ENCODE measurements around the gene TMEM151B. TPM values are rescaled to one million over a fixed set of nuclear protein-coding genes. Genes with fewer than 3 reads are reported as not detected.
A peak's percentile ranks its signal among the peaks of the same experiment; 100 is the strongest.

Gene TMEM151B
- total and polyA plus RNA-seq, 2 of the 13 experiments (the other 11 are each of a cell fraction or from before 2014, with no cell fraction given): not detected

GRCh38 chr6:44223319-44224028 lies 46.8 kb upstream of the TMEM151B start, which contains the start of gene SLC29A1 (continued):
- TF ChIP-seq ZBTB26 (CRISPR knock-in tag; IDR thresholded peaks at IDR 0.05; ENCODE audit: borderline replicate concordance) (no peak), CBFB (CRISPR knock-in tag; IDR thresholded peaks at IDR 0.05) (peak; percentile 84), PBX3 (CRISPR knock-in tag; IDR thresholded peaks at IDR 0.05; ENCODE audit: borderline replicate concordance) (0 out of 2 replicates have a peak, but pooled peaks have one; percentile 29), MYC (CRISPR knock-in tag; IDR thresholded peaks at IDR 0.05; ENCODE audit: borderline replicate concordance) (peak; percentile 97), NFIC (IDR thresholded peaks at IDR 0.05; ENCODE audit: low read length) (no peak), RXRB (CRISPR knock-in tag; IDR thresholded peaks at IDR 0.05; ENCODE audit: borderline replicate concordance) (no peak; the same call in 1 of the 2 replicates), BCL3 (CRISPR knock-in tag; IDR thresholded peaks at IDR 0.05) (peak; percentile 81; the same call in 1 of the 2 replicates), ZNF350 (CRISPR knock-in tag; IDR thresholded peaks at IDR 0.05; ENCODE audit: borderline replicate concordance, low read depth) (no peak), GLI4 (CRISPR knock-in tag; IDR thresholded peaks at IDR 0.05; ENCODE audit: borderline replicate concordance) (no peak), ZNF512 (CRISPR knock-in tag; IDR thresholded peaks at IDR 0.05) (no peak; the same call in 1 of the 2 replicates), ZNF569 (CRISPR knock-in tag; IDR thresholded peaks at IDR 0.05; ENCODE audit: borderline replicate concordance) (no peak), ZNF839 (CRISPR knock-in tag; IDR thresholded peaks at IDR 0.05; ENCODE audit: borderline replicate concordance) (no peak; the same call in 1 of the 2 replicates), CREM (IDR thresholded peaks at IDR 0.05) (no peak), CREM (CRISPR knock-in tag; IDR thresholded peaks at IDR 0.05) (no peak), SUZ12 (IDR thresholded peaks at IDR 0.05; ENCODE audit: low read depth, low read length) (no peak), ZFY (CRISPR knock-in tag; IDR thresholded peaks at IDR 0.05) (peak; percentile 87), ZNF747 (CRISPR knock-in tag; IDR thresholded peaks at IDR 0.05; ENCODE audit: borderline replicate concordance) (0 out of 2 replicates have a peak, but pooled peaks have one; percentile 25), ZNF549 (CRISPR knock-in tag; IDR thresholded peaks at IDR 0.05) (peak; percentile 73; the same call in 1 of the 2 replicates), ATF6 (CRISPR knock-in tag; conservative IDR thresholded peaks at IDR 0.05) (no peak), KDM3A (CRISPR knock-in tag; IDR thresholded peaks at IDR 0.05; ENCODE audit: low read depth) (no peak), AGO1 (IDR thresholded peaks at IDR 0.05; ENCODE audit: low read depth, low read length, poor library complexity, severe bottlenecking) (no peak)

Measured in HepG2 (cell line).